GM18909 (cell line): ENCODE results near the gene ZNF492.
A peak's percentile ranks its signal among the peaks of the same experiment; 100 is the strongest.

Experiments
- ATAC-seq: cut with Tn5 transposase; IDR thresholded peaks from one replicate; pipeline ENCODE4 v1.9.1; 2021; ENCODE audit warnings: mild to moderate bottlenecking; ENCODE audit not compliant: unreplicated experiment, poor library complexity

ZNF492 gene

DNA sequence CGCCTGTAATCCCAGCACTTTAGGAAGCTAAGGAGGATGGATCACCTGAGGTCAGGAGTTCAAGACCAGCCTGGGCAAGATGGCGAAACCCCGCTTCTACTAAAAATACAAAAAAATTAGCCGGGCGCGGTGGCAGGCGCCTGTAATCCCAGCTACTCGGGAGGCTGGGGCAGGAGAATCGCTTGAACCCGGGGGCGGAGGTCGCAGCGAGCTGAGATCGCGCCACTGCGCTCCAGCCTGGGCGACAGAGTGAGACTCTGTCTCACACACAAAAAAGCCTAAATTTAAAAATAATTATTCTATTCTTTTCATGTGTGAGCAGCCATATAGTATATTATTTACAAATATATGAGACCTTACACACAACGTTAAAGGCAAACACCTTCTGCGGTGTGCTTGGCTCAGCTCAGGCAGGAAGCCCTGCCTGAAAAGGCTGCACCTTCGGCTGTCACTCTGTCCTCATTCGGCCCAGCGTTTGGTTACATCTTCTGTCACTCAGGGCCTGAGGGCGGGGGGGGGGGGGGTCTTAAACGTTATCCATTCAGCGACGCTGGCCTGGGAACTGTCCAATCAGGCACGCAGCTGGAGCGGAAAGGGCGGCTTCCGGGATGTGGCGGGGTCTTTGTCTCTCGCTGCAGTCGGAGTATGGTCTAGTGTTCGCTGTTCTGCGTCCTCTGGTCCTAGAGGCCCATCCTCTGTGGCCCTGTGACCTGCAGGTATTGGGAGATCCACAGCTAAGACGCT, at the start of gene ZNF492:
ZNF492 (plus strand) TSS at position 619 of the 744 bp plus-strand sequence. CDS start 19,076 bp downstream, outside the sequence.
- peak; percentile 96 for ATAC-seq

DNA sequence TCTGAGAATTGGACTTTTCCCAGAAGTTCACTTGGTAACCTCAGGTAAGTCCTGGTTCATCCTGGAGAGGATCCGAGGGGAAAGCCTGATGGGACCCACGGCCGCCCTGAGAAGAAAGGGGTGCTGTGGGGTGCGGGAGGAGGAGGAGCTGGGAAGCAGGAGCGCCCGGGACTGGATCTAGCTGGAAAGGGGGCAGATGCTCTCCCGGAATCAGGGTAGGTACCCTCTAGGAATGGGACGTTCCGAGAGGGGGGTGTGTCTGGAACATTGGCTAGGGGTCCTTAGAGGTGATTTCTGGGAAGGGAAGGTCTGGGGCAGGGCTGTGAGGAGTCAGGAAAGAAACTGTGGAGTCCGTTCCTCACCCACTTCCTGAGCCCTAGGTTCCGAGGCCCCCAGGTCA, 38.7 kb upstream of the ZNF492 start:
- ATAC-seq = no peak

DNA sequence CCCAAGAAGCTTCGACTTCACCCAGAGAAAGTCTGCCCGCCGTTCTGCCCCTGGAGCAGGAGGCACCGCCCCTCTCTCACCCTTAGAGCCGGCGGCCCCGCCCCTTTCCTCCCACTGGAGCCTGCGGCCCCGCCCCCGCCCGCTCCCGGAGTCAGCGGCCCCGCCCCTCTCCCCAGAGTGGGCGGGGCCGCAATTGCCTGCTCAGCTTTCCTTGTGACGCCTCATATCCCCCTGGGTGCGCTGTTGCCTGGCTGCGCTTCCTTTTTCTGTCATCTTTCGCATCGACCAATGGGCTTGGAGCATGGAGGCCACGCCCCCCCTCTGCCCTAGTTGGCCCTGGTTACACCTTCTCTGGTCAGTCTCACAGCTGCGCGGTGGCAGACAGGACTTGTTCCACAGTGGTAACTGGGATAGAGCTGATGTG, 38.2 kb upstream of the ZNF492 start:
- ATAC-seq = no peak

DNA sequence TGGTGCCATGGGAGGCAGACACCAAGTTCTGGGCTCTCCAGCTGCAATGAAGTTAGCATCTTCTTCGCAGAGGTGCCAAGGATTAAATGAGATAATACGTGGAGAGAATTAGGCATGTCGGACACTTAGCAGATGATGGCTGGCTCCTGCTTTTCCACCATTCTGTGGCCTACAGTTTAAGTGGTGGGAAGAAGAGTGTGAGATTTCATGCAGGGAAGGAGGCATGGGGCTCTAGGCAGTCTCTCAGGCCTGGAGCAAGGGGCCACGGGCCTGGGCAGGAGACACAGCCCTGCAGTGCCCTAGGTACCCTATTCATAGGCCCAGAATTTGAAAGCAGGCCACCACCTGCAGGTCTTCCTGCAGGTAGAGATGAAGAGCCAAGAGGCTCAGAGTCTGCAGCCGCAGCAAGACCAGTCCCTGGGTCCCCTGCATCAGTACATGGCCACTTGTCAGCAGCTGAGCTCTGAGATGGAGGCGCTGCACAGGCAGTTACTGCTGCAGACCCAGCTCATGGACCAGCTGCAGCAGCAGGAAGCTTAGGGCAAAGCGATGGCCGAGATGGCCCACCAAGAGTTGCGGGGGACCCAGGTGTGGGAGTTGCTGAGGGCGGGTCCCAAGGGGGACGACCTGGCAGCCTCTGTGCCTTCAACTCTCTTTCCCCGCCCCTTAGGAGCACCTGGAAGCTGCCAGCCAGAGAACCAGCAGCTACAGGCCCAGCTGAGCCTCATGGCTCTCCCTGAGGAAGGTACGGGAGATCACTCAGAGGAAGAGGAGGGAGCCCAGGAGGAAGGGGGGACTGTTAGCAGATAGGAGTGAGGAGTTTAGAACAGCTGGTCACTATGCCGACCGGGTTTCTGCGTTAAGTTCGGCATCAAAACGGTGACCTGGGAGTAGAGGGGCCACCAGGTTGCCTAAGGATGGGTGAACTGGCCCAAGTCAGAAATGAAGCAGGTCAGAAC, 33.2 kb upstream of the ZNF492 start:
- ATAC-seq = no peak

DNA sequence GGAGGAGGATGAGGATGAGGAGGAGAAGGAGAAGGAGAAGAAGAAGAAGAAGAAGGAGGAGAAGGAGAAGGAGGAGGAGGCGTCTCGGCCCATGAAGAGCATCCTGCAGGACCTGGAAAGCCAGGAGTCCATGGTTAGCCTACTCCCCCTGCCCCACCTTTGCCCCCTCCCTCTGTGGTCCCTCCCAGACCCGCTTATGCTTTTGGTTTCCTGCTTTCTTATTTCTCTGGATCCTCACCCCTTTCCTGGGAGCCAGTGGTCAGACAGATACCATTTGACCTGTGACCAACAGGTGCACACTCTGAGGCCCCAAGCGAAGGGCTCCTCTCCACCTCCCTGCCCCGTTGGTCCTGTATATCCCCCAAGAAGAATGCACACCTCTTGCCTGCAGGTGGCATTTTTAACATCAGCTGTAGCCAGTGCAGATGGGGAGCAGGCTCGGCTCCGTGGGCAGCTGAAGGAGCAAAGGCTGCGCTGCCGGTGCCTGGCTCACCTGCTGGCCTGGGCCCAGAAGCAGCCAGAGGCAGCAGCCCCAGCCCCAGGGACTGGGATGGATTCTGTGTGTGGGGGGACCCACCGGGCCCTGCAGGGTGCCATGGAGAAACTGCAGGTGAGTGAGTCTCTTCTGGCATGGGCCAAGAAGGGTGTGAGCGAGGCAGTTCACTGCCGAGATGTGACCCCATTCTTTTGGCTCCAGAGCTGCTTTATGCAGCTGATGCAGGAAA, 32.1 kb upstream of the ZNF492 start:
- ATAC-seq = no peak

DNA sequence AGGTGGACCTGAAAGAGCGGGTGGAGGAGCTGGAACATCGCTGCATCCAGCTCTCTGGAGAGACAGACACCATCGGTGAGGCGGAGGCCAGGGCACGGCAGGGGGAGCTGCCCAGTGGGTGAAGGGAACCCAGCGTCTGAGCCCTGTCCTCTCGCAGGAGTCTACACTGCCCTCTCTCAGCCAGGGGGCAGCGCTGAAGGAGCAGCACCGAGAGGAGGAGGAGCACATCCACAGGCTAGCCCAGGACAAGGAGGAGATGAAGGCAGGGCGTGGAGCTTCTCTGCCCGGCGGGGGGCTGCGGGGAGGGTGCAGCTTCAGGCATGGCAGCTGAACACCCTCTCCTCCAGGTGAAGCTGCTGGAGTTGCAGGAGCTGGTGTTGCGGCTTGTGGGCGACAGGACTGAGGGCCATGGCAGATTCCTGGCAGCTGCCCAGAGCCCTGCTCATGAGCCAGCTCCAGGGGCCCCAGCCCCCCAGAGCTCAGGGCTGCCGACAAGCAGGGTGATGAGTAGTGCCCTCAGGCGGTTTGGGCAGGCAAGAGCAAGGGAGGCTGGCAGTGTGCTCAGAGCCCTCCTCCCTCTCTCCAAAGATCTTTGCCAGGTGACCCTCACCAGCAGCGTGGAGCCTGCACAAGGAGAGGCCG, 31.4 kb upstream of the ZNF492 start:
- no peak for ATAC-seq

DNA sequence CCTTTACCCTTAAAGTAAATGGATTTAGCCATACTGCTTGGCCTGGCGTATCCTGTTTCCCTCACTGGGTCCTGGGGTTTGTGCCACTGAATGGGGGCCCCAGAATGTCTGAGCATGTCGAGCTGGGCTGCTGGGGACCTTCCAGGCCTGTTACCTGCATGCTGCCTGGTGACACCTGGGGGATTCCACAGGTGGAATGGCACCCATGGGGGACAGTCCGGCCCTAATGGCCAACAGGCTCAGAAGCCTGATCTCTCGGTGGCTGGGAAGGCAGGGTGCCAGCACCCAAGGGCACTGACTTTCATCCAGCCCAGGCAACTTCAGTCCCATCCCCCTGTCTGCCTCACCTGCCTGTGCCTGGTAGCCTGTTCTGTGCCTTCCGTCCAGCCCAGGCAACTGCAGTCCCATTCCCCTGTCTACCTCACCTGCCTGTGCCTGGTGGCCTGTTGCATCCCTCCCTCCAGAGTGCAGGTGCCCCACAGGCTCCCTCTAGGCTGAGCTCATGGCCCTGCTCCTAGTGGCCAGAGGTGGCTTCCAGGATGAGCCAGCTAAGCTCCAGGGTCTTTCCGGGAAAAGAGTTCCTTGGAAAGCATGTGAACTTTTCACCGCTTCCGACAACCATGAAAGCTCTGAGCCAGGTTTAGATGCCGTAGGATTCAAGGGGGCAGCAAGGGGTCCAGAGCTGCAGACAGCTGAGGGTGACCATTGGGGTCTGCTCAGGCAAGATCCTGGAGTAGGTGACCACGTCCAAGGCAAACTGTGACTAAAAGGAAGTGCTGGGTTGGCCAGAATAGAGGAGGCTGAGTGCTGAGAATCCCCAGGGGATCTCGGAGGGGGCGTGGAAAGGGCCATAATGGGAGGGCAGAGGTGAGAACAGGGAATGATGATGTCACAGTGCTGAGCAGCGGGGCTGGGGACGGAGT, 30.3 kb upstream of the ZNF492 start:
- no peak for ATAC-seq

DNA sequence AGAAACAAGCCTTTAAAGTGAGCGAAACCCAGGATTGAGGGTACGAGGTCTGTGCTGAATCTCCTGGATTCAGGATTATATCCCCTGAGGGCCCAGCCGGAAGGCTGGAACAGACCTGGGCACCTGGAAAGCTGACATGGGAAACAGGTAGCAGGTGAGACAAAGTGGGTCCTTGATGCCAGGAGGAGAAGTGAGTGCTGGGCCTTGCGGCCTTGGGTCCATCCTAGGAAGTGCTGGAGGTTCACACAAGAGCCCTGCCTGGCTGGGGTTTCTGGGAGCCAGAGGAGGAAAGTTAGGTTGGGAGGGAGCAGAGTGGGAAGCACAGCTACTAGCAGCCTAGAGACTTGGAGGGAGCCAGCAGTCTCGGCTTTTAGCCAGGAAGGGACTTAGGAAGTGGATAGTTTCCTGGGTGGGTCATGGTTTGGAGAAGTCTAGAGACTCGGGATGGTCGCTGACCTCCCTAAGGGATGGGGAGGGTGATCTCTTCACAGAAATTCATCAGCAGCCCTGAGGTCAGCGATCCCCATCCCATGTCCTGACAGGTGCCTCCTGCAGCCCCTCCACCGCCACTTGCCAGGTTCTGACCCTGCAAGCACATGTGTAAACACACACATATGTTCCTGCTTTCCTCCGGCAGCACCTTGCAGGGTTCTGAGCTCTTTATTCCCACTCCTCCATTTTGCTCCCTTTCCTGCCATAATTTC, 29.4 kb upstream of the ZNF492 start:
- no peak for ATAC-seq

DNA sequence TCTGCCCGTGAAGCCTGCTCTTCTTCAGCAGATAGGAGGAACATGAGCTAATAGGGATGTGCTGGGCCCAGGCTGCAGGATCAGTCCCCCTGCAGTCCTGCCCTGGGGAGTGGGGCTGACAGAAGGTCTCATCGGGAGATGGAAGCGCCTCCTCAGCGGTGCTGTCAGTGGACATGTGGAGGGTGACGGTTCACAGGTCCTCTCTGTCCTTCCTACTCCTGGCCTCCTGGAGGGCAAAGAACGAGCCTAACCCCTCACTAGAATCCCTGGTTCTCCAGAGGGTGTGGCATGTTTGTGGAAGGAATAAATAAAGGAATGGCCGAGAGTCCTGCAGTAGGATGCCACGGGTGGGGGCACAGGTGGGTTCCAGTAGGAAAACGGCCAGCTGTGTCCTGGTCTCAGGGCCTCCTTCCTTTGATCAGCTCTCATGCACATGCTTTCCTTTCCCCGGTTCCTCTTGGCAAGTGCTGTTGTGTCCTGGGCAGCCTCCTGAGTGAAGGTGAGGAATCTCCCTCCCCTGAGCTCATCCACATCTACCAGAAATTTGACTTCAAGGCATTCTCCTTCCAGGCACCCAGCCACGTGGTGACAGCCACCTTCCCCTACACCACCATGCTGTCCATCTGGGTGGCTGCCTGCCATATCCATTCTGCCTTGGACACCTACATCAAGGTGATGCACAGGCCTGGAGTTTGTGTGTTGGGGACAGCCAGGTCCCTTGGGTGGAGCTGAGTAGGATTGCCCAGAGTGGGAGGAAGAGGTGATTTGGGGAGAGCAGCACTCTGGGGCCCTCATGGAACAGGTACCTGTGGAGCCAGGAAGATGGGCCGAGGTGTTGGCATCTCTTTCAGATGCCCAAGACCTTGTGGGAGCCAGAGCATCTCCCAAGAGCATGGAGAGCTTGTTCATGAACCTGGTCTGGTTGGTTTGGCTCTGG, 28.6 kb upstream of the ZNF492 start:
- no peak for ATAC-seq

DNA sequence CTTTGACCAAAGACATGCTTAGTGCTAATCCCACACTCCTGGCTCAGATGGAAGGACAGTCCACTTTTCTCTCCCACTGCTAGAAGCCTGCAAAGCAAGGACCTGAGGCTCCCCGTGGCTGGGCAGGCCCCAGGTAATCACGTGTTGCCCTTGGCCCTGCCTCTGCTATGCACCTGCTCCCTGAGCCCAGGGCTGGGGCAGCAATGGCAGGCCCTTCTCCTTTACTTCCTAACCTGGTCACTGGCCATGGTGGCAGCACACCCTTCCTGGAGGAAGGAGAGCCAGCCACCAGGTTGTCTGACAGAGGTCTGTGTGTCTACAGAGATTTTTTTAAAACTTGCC, 27.9 kb upstream of the ZNF492 start:
- ATAC-seq = no peak

DNA sequence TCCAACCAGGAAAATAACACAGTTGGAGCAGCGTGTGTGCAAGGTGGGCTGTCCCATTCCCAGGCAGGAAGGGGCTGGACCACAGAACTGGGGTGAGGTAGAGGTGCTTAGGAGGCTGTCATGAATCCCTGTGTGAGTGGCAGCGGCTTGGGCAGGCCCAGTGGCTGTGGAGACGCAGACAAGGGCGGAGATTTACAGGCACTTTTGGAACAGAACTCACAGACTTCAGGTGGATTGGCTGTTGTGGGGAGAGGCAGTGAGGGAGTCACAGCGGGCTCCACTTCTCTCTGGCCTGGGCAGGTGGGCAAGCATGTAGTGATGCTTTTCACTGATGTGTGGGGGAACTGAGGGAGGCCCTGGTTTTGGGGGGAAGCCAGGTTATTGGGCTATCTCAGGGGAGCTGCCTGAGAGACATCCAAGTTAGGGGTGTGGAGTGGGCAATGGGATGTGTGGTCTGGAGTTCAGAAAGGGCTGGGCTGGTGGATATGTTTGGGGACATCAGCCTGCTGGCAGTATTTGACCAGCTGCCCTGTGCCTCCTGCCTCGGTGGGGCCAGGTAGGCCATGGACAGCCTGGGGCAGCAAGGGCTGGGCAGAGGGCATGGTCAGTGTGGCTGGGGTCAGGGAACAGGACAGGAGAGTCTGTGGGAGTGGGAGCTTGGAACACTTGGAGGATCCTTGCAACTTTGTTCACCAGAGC, 27.0 kb upstream of the ZNF492 start:
- ATAC-seq = no peak

DNA sequence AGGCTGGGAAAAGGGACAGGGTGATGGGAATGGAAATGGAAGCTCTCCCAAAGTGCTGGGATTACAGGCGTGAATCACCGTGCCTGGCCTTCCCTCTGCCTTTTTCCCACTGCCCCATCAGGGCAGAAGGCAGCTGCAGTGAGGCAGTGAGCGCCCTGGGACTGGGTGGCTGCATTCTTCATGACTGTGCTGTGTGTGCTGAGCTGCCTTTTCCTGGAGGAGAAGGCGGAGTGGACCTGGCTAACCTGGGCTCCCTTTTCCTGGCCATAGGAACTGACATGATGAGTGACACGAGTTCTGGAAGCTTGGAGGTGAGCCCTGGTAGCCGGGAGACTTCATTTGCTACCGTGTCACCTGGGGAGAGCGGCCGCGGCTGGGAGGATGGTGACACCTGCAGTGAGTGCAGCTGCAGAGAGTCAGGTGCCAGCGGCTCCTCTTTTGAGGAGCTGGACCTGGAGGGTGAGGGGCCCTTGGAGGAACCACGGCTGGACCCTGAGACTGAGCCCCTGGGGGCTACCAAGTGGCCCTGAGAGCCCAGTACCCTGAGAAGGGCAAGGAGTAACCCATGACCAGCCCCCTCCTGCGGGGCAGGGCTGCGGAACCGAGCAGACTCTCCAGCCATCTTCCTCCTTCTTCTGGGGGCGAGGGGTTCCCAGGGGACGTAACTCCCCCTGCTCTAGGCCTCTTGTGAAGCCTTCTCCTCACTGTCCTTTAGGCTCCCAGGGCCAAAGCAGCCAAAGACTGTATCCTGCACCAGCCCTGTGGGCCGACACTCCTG, 26.3 kb upstream of the ZNF492 start:
- ATAC-seq = no peak

DNA sequence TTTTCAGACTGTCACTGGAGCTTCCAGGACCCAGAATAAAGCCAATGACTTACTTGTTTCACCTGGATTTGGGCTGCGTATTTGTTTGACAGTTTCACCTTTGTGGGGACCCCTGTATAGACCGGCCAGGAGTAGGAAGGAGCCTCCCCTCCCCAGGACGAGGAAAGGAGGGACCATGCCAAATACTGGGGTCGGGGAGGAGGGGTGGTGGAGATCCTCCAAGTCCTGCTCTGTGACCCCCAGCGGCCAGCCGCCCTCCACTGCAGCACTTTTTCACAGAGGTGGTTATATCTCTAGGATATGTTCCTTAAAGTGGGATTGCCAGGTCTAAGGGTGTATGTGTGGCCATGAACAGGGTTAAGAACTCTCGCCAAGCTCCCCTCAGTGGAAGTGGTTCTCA, 25.7 kb upstream of the ZNF492 start:
- ATAC-seq = no peak

DNA sequence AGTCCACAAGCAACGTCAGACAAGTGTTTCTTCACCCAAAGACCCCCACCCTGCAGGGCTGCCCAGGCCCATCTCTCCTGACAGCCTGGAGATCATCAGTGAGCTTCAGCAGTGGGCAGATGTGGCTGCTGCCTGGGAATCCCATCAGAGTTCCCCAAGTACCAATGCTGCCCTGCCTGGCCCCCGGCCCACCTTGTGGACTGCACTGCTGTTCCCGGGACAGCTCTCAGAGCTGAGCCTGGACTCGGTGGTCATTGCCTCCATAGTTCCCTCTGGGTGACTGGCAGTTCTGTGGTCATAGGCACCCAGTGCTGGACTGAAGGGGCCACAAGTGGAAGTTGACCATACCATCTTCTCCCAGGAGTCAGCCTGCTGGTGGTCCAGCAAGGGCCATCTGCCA, 24.5 kb upstream of the ZNF492 start:
- no peak for ATAC-seq

DNA sequence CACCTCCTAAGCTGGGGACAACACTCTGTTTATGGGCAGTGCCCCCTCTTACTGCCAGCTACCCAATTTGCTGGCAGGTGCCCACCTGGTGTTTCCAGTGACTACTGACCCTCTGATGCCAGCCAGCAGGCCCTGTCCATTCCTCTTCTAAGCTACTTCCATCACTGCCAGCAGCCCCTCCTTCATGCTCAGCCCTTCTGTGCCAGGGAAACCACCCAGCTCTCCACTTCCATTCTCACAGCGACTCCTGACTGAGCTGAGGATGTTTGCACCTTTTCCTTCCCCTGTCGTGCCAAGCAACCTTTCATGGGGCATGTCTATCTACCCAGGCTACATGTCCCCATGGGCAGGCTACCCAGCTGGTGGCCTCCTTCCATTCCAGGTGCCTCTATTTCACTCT, 24.0 kb upstream of the ZNF492 start:
- no peak for ATAC-seq

DNA sequence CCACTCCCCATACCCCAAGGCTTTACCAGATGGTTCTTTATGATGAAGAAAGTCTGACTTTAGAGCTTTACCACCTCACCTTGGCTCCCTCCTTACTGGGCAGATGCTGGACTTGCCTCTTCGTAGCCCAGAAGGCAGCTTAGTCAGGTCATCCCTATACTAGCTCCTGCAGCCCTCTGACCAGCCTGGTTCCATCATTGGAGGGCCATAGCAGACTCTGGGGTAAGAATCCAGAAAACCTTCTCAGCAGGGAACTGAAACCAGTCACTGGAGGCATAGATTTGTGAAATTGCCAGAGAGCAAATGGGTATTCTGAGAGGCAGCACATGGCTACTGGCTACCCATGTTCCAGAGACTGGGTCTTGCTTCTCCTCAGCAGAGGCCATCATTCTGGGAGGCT, 21.8 kb upstream of the ZNF492 start:
- ATAC-seq = no peak
